ENCODE results near the gene HDAC4. TPM values are rescaled to one million over a fixed set of nuclear protein-coding genes. Genes with fewer than 3 reads are reported as not detected.

Gene HDAC4
- total and polyA plus RNA-seq, 2 experiments from 2014 or later, result 8.1 to 41.8 TPM

DNA sequence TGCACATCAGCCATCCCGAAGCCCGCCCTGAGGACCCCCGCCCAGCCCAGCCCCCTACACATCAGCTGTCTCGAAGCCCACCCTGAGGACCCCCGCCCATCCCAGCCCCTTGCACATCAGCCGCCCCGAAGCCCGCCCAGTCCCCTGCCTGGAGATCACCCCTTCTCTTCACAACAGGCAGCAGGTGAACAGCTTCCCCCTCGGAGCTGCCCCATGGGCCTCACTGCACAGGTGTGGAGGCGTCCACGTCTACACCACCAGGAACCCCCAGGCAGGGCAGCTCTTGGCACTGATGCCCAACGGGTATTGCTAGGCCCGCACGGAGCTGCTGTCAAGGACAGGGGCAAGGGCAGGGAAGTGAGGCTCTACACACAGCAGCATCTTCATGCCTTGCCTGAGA lies 137.6 kb downstream of the HDAC4 start:
- Histone ChIP-seq H3K4me1 (ENCODE audit: insufficient read depth) (peaks cover 20% of the 10 kb centered on the region), H3K79me2 (replicated peaks; ENCODE audit: insufficient read depth) (peaks cover 94% of the 10 kb centered on the region)
- H3K4me1 Mint-ChIP-seq, result peaks cover 51% of the 10 kb centered on the region

More for the DNA sequence above, 137.6 kb downstream of the HDAC4 start:
- H3K36me3 Mint-ChIP-seq (ENCODE audit: low read depth), result peaks cover 11% of the 10 kb centered on the region
- Histone ChIP-seq H2AFZ (no peak overlapping the region), H3F3A (replicated peaks; ENCODE audit: low read depth) (no peaks in the 10 kb centered on the region), H4K20me1 (replicated peaks; ENCODE audit: insufficient read depth) (peaks cover 3% of the 10 kb centered on the region), H3K4me2 (no peak overlapping the region), H3K36me3 (ENCODE audit: insufficient read depth) (no peaks in the 10 kb centered on the region), H3K9me2 (ENCODE audit: insufficient read depth) (no peaks in the 10 kb centered on the region), H3K4me3 (no peak overlapping the region), H3K27ac (ENCODE audit: low read depth) (no peak overlapping the region), H3K27me3 (ENCODE audit: insufficient read depth) (no peaks in the 10 kb centered on the region)
- H3K9me3 Mint-ChIP-seq, result peaks cover 8% of the 10 kb centered on the region
- no peak for DNase-seq (ENCODE audit: low spot score)
- no peak overlapping the region; the same call in 1 of the 2 replicates for H3K27ac Mint-ChIP-seq
- TF ChIP-seq STAT1 (IDR thresholded peaks at IDR 0.05; ENCODE audit: unreplicated experiment), result no peak
- TF ChIP-seq REST (IDR thresholded peaks at IDR 0.05; ENCODE audit: unreplicated experiment), result no peak
- no peak for TF ChIP-seq EZH2phosphoT487 (IDR thresholded peaks at IDR 0.05; ENCODE audit: unreplicated experiment)
- no peak for TF ChIP-seq ZNF331 (CRISPR knock-in tag; IDR thresholded peaks at IDR 0.05; ENCODE audit: low read depth)
- TF ChIP-seq JUNB (IDR thresholded peaks at IDR 0.05; ENCODE audit: unreplicated experiment), result no peak
- no peak for TF ChIP-seq ZNF114 (CRISPR knock-in tag; IDR thresholded peaks at IDR 0.05)
- no peak for TF ChIP-seq POLR2AphosphoS5 (IDR thresholded peaks at IDR 0.05; ENCODE audit: low read depth)
- no peak for TF ChIP-seq CREB1 (CRISPR knock-in tag; IDR thresholded peaks at IDR 0.05; ENCODE audit: low read depth)
- no peak for TF ChIP-seq NANOG (IDR thresholded peaks at IDR 0.05; ENCODE audit: borderline replicate concordance)
- TF ChIP-seq, protein P1, sequence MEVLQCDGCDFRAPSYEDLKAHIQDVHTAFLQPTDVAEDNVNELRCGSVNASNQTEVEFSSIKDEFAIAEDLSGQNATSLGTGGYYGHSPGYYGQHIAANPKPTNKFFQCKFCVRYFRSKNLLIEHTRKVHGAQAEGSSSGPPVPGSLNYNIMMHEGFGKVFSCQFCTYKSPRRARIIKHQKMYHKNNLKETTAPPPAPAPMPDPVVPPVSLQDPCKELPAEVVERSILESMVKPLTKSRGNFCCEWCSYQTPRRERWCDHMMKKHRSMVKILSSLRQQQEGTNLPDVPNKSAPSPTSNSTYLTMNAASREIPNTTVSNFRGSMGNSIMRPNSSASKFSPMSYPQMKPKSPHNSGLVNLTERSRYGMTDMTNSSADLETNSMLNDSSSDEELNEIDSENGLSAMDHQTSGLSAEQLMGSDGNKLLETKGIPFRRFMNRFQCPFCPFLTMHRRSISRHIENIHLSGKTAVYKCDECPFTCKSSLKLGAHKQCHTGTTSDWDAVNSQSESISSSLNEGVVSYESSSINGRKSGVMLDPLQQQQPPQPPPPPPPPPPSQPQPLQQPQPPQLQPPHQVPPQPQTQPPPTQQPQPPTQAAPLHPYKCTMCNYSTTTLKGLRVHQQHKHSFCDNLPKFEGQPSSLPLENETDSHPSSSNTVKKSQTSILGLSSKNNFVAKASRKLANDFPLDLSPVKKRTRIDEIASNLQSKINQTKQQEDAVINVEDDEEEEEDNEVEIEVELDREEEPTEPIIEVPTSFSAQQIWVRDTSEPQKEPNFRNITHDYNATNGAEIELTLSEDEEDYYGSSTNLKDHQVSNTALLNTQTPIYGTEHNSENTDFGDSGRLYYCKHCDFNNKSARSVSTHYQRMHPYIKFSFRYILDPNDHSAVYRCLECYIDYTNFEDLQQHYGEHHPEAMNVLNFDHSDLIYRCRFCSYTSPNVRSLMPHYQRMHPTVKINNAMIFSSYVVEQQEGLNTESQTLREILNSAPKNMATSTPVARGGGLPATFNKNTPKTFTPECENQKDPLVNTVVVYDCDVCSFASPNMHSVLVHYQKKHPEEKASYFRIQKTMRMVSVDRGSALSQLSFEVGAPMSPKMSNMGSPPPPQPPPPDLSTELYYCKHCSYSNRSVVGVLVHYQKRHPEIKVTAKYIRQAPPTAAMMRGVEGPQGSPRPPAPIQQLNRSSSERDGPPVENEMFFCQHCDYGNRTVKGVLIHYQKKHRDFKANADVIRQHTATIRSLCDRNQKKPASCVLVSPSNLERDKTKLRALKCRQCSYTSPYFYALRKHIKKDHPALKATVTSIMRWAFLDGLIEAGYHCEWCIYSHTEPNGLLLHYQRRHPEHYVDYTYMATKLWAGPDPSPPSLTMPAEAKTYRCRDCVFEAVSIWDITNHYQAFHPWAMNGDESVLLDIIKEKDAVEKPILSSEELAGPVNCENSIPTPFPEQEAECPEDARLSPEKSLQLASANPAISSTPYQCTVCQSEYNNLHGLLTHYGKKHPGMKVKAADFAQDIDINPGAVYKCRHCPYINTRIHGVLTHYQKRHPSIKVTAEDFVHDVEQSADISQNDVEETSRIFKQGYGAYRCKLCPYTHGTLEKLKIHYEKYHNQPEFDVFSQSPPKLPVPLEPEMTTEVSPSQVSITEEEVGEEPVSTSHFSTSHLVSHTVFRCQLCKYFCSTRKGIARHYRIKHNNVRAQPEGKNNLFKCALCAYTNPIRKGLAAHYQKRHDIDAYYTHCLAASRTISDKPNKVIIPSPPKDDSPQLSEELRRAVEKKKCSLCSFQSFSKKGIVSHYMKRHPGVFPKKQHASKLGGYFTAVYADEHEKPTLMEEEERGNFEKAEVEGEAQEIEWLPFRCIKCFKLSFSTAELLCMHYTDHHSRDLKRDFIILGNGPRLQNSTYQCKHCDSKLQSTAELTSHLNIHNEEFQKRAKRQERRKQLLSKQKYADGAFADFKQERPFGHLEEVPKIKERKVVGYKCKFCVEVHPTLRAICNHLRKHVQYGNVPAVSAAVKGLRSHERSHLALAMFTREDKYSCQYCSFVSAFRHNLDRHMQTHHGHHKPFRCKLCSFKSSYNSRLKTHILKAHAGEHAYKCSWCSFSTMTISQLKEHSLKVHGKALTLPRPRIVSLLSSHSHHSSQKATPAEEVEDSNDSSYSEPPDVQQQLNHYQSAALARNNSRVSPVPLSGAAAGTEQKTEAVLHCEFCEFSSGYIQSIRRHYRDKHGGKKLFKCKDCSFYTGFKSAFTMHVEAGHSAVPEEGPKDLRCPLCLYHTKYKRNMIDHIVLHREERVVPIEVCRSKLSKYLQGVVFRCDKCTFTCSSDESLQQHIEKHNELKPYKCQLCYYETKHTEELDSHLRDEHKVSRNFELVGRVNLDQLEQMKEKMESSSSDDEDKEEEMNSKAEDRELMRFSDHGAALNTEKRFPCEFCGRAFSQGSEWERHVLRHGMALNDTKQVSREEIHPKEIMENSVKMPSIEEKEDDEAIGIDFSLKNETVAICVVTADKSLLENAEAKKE (CRISPR knock-in tag; IDR thresholded peaks at IDR 0.05), result no peak
- TF ChIP-seq CTCF (conservative IDR thresholded peaks at IDR 0.05; ENCODE audit: low read depth in 2 of 2), result no peak
- TF ChIP-seq EZH2 (IDR thresholded peaks at IDR 0.05; ENCODE audit: low read depth, unreplicated experiment), result no peak
- no peak for TF ChIP-seq ETS1 (IDR thresholded peaks at IDR 0.05)
- ATAC-seq, result no peak
- H3K4me3 Mint-ChIP-seq, result no peak overlapping the region
- H3K27me3 Mint-ChIP-seq (ENCODE audit: insufficient read depth, low read depth, poor library complexity), result peaks cover 13% of the 10 kb centered on the region

Data from GM23338 (cell line).